A549 (cell line): Measurements from ENCODE around the gene BSND. TPM values are rescaled to one million over a fixed set of nuclear protein-coding genes. Genes with fewer than 3 reads are reported as not detected.

ENCODE experiments used
- ATAC-seq, 2 experiments: fragments of 200-7000 bp in 1 of 2; fragments of >200 bp in 1 of 2; cut with Nextera tagmentation in 1 of 2; cut with Tn5 transposase in 1 of 2; 3 replicates each; pipeline versions ENCODE4 v1.8.0 to v1.9.1; 2018 to 2020; ENCODE audit warnings: mild to moderate bottlenecking in 1 of 2, moderate library complexity in 1 of 2
- CTCF ChIA-PET: fragments of 300-600 bp; sonication (Branson Sonifier 250); formaldehyde crosslinking; extraction: SDS; loops from one replicate; lab custom pipeline; 2021; ENCODE audit warnings: antibody characterized with exemption, inconsistent platforms; lab: Yijun Ruan, JAX
- POLR2A ChIA-PET: fragments of 350-600 bp; formaldehyde crosslinking; extraction: SDS; loops from one replicate; lab custom pipeline; 2021; ENCODE audit warnings: antibody characterized with exemption, inconsistent platforms; lab: Yijun Ruan, JAX
- DNase-seq, 2 experiments: peaks; one replicate each; pipeline versions ENCODE4 v3.0.0 to v3.0.0-alpha.2; 2011 to 2016; ENCODE audit warnings: low read depth in 1 of 2, low spot score in 1 of 2
- FAIRE-seq: peaks from 2 replicates; lab custom pipeline; 2011; peaks lifted over from hg19 to GRCh38; lab: Jason Lieb, UNC
- H3K27ac ChIP-seq, 2 experiments: fragments of >200 bp; sonication (Bioruptor Twin); formaldehyde crosslinking; 3 replicates each; pipeline ENCODE4 v1.5.1; 2016 to 2017
- H3K4me1 ChIP-seq: fragments of >200 bp; sonication (Bioruptor Twin); formaldehyde crosslinking; 3 replicates; pipeline ENCODE4 v1.6.1; 2016
- H3K4me2 ChIP-seq: fragments of >200 bp; sonication (Bioruptor Twin); formaldehyde crosslinking; 3 replicates; pipeline ENCODE4 v1.6.1; 2016
- H3K4me3 ChIP-seq: fragments of >200 bp; sonication (Bioruptor Twin); formaldehyde crosslinking; 3 replicates; pipeline ENCODE4 v1.5.1; 2016
- H3K9me3 ChIP-seq: fragments of >200 bp; sonication (Bioruptor Twin); formaldehyde crosslinking; 3 replicates; pipeline ENCODE4 v1.6.1; 2016
- CBX8 ChIP-seq: fragments of 200-600 bp; sonication (generic); IDR thresholded peaks from 2 replicates; pipeline ENCODE4 v1.6.1; 2016
- CTCF ChIP-seq: fragments of >200 bp; sonication (Bioruptor Twin); formaldehyde crosslinking; IDR thresholded peaks from 3 replicates; pipeline ENCODE4 v1.5.1; 2016
- EHF ChIP-seq: fragments of 250-450 bp; sonication (Bioruptor Pico); IDR thresholded peaks from 2 replicates; pipeline ENCODE4 v1.5.0; 2020; ENCODE audit warnings: mild to moderate bottlenecking
- EHMT2 ChIP-seq: fragments of 200-600 bp; sonication (generic); IDR thresholded peaks from 2 replicates; pipeline ENCODE4 v1.6.1; 2016; ENCODE audit warnings: antibody characterized with exemption, low read depth, mild to moderate bottlenecking, moderate library complexity
- ESRRA ChIP-seq: fragments of 150-350 bp; IDR thresholded peaks from 2 replicates; pipeline ENCODE4 v1.6.1; 2014; ENCODE audit warnings: mild to moderate bottlenecking, low read length, borderline replicate concordance
- FOSB ChIP-seq: fragments of 250-450 bp; sonication (Bioruptor Pico); IDR thresholded peaks from 2 replicates; pipeline ENCODE4 v1.5.0; 2020; ENCODE audit warnings: mild to moderate bottlenecking, moderate library complexity
- HOXA7 ChIP-seq: fragments of 250-450 bp; sonication (Bioruptor Pico); IDR thresholded peaks from 2 replicates; pipeline ENCODE4 v1.5.0; 2020; ENCODE audit warnings: mild to moderate bottlenecking, moderate library complexity
- HOXB13 ChIP-seq: fragments of 250-450 bp; sonication (Bioruptor Pico); IDR thresholded peaks from 2 replicates; pipeline ENCODE4 v1.5.0; 2020; ENCODE audit warnings: low read depth, mild to moderate bottlenecking, moderate library complexity
- KDM5A ChIP-seq: fragments of 200-600 bp; sonication (generic); IDR thresholded peaks from 2 replicates; pipeline ENCODE4 v1.6.1; 2016; ENCODE audit warnings: antibody characterized with exemption, mild to moderate bottlenecking
- MAFK ChIP-seq: fragments of 450-650 bp; IDR thresholded peaks from 2 replicates; pipeline ENCODE4 v1.6.1; 2014; ENCODE audit not compliant: partially characterized antibody
- MYC ChIP-seq: IDR thresholded peaks from 2 replicates; pipeline ENCODE4 v1.6.1; 2012; ENCODE audit warnings: mild to moderate bottlenecking, inconsistent platforms, low read length, improper control_type of control experiment, borderline replicate concordance
- NR3C1 ChIP-seq: fragments of >200 bp; sonication (Bioruptor Twin); formaldehyde crosslinking; IDR thresholded peaks from 3 replicates; pipeline ENCODE4 v1.6.1; 2017
- PBX3 ChIP-seq: IDR thresholded peaks from 2 replicates; pipeline ENCODE4 v1.6.1; 2012
- RCOR1 ChIP-seq: fragments of 150-350 bp; IDR thresholded peaks from 2 replicates; pipeline ENCODE4 v1.6.1; 2014; ENCODE audit warnings: antibody characterized with exemption, low read length, low read depth
- REST ChIP-seq: fragments of 200-600 bp; sonication (generic); IDR thresholded peaks from 2 replicates; pipeline ENCODE4 v1.6.1; 2016; ENCODE audit warnings: antibody characterized with exemption, mild to moderate bottlenecking, moderate library complexity
- RFX5 ChIP-seq: fragments of 450-650 bp; IDR thresholded peaks from 2 replicates; pipeline ENCODE4 v1.7.1; 2014; ENCODE audit warnings: antibody characterized with exemption, mild to moderate bottlenecking, moderate library complexity
- SMC3 ChIP-seq: fragments of >200 bp; sonication (Bioruptor Twin); formaldehyde crosslinking; IDR thresholded peaks from 3 replicates; pipeline ENCODE4 v1.6.1; 2018; ENCODE audit warnings: inconsistent platforms
- SREBF2 ChIP-seq: fragments of 450-650 bp; IDR thresholded peaks from 2 replicates; pipeline ENCODE4 v1.6.1; 2014; ENCODE audit warnings: mild to moderate bottlenecking, moderate library complexity
- USF2 ChIP-seq: fragments of 450-650 bp; IDR thresholded peaks from 2 replicates; pipeline ENCODE4 v1.6.1; 2014; ENCODE audit warnings: antibody characterized with exemption
- ZC3H11A ChIP-seq: fragments of 450-650 bp; IDR thresholded peaks from 2 replicates; pipeline ENCODE4 v1.6.1; 2014; ENCODE audit warnings: antibody characterized with exemption, mild to moderate bottlenecking
- ZNF302 ChIP-seq: fragments of 250-450 bp; sonication (Bioruptor Pico); IDR thresholded peaks from 2 replicates; pipeline ENCODE4 v1.9.0; 2021; ENCODE audit warnings: inconsistent platforms, mild to moderate bottlenecking, moderate library complexity
- ZSCAN20 ChIP-seq: fragments of 250-450 bp; sonication (Bioruptor Pico); IDR thresholded peaks from 2 replicates; pipeline ENCODE4 v1.8.0; 2022; ENCODE audit warnings: mild to moderate bottlenecking, moderate library complexity
- WGBS: methylation state at CpG from one replicate; pipeline ENCODE4 v1.1.6; 2017; ENCODE audit errors: missing lambda C conversion rate; 5-methylcytosine and 5-hydroxymethylcytosine counted together
- polyA plus RNA-seq, 4 experiments: library from polyadenylated mRNA; depleted of rRNA in 3 of 4; stranded (reverse); fragments of >200 nt; fragmentation: RNase III in 1 of 4; extraction: RNeasy Plus Mini Kit Qiagen cat#74134 plus additional on column Dnase treatment in 1 of 4; gene quantifications; 2 replicates in 3 of 4; 3 replicates in 1 of 4; pipeline ENCODE4 v1.2.3, GENCODE V29; 2011 to 2017

Gene BSND
- polyA plus RNA-seq, 2 of the 4 experiments (the other 2 are of a cell fraction), result not detected

GRCh38 chr1:55037733-55038551 is 39.2 kb downstream of the BSND start:
- ATAC-seq, result no peak
- Histone ChIP-seq H3K4me1 (peaks cover 25% of the 10 kb centered on the region), H3K4me3 (no peak overlapping the region), H3K9me3 (no peaks in the 10 kb centered on the region), H3K27ac (no peak overlapping the region), H3K4me2 (no peak overlapping the region)
- DNase-seq, result no peak
- ChIA-PET POLR2A (no interaction called here), CTCF (no interaction called here)
- WGBS, result 89% methylated on average over 8 of the region's 8 CpGs
- TF ChIP-seq CBX8, result no peak
- no peak for TF ChIP-seq MYC
- no peak for TF ChIP-seq EHF (CRISPR knock-in tag)
- TF ChIP-seq RFX5, result no peak
- TF ChIP-seq HOXA7 (CRISPR knock-in tag), result no peak
- no peak for TF ChIP-seq KDM5A
- TF ChIP-seq FOSB (CRISPR knock-in tag), result no peak
- TF ChIP-seq MAFK, result no peak
- TF ChIP-seq USF2, result no peak
- TF ChIP-seq ZNF302 (CRISPR knock-in tag), result no peak
- TF ChIP-seq SMC3, result no peak
- TF ChIP-seq ESRRA, result no peak
- no peak for TF ChIP-seq ZSCAN20 (CRISPR knock-in tag)
- TF ChIP-seq CTCF, result no peak
- no peak for TF ChIP-seq EHMT2
- TF ChIP-seq RCOR1, result no peak
- no peak for TF ChIP-seq NR3C1
- FAIRE-seq, result no peak

GRCh38 chr1:55038552-55038838 is 39.8 kb downstream of the BSND start:
- ATAC-seq (no peak), FAIRE-seq (no peak), DNase-seq (no peak)
- H3K4me2 ChIP-seq, result no peak overlapping the region
- ChIA-PET CTCF (no interaction called here), POLR2A (no interaction called here)
- WGBS, result 85% methylated on average over 3 of the region's 3 CpGs
- no peak overlapping the region for H3K4me3 ChIP-seq
- H3K9me3 ChIP-seq, result no peaks in the 10 kb centered on the region
- no peak overlapping the region; a peak in 1 of 6 replicates for H3K27ac ChIP-seq
- H3K4me1 ChIP-seq, result peaks cover 25% of the 10 kb centered on the region
- no peak for TF ChIP-seq ZC3H11A

- peak overlapping the region in 1 of 2 experiments; percentile 85; a peak in 3 of 6 replicates for H3K27ac ChIP-seq
- 47% methylated on average over 9 of the region's 9 CpGs for WGBS
- TF ChIP-seq HOXA7 (CRISPR knock-in tag), result no peak
- TF ChIP-seq REST, result no peak
- no peak for TF ChIP-seq ZSCAN20 (CRISPR knock-in tag)
- no peak for TF ChIP-seq PBX3
- TF ChIP-seq CBX8, result no peak
- no peak for TF ChIP-seq HOXB13 (CRISPR knock-in tag)
- TF ChIP-seq NR3C1, result no peak
- no peak for TF ChIP-seq SREBF2
- CTCF ChIA-PET, result no interaction called here
- H3K4me1 ChIP-seq, result peaks cover 25% of the 10 kb centered on the region
- POLR2A ChIA-PET, result no interaction called here
- DNase-seq, result no peak
- no peak for ATAC-seq
- H3K9me3 ChIP-seq, result no peaks in the 10 kb centered on the region
- H3K4me3 ChIP-seq, result peak overlapping the region; percentile 52; the same call in 2 of the 3 replicates
- H3K4me2 ChIP-seq, result peak overlapping the region; percentile 94
- no peak for FAIRE-seq
Measured at GRCh38 chr1:55038974-55039341, 40.2 kb downstream of the BSND start.
